ENCODE results near the gene KDF1.

Gene KDF1

GRCh38 chr1:26913754-26914619, 46.3 kb downstream of the KDF1 start, which contains the start of gene NR0B2:
TSS of gene NR0B2 (minus strand) at chr1:26913975. CDS start at chr1:26913940, 35 bp downstream.
- no peak for DNase-seq

GRCh38 chr1:26913389-26913753, 46.9 kb downstream of the KDF1 start:
- no peak for DNase-seq

- DNase-seq: no peak
Observed at GRCh38 chr1:26912147-26912490, 48.1 kb downstream of the KDF1 start.

- DNase-seq: no peak
Observed at GRCh38 chr1:26911399-26912146, 48.7 kb downstream of the KDF1 start.

- DNase-seq: no peak
Observed at GRCh38 chr1:26910343-26911160, 49.7 kb downstream of the KDF1 start.

- DNase-seq: no peak
Observed at GRCh38 chr1:26909951-26910342, 50.3 kb downstream of the KDF1 start.

GRCh38 chr1:26907071-26907917, 53.0 kb downstream of the KDF1 start:
- no peak for DNase-seq

- DNase-seq: no peak
Observed at GRCh38 chr1:26900815-26901511, 59.3 kb downstream of the KDF1 start.

GRCh38 chr1:26900001-26900814, 60.1 kb downstream of the KDF1 start, which contains the start of gene GPATCH3:
TSS of gene GPATCH3 (minus strand) at chr1:26900467. CDS start at chr1:26900442, 25 bp downstream.
- peak; percentile 90 for DNase-seq
